ENCODE results near the gene FAM200A. TPM values are rescaled to one million over a fixed set of nuclear protein-coding genes. Genes with fewer than 3 reads are reported as not detected.

The FAM200A gene
- total RNA-seq, 1 experiment from 2014 or later: 4.7 TPM

DNA sequence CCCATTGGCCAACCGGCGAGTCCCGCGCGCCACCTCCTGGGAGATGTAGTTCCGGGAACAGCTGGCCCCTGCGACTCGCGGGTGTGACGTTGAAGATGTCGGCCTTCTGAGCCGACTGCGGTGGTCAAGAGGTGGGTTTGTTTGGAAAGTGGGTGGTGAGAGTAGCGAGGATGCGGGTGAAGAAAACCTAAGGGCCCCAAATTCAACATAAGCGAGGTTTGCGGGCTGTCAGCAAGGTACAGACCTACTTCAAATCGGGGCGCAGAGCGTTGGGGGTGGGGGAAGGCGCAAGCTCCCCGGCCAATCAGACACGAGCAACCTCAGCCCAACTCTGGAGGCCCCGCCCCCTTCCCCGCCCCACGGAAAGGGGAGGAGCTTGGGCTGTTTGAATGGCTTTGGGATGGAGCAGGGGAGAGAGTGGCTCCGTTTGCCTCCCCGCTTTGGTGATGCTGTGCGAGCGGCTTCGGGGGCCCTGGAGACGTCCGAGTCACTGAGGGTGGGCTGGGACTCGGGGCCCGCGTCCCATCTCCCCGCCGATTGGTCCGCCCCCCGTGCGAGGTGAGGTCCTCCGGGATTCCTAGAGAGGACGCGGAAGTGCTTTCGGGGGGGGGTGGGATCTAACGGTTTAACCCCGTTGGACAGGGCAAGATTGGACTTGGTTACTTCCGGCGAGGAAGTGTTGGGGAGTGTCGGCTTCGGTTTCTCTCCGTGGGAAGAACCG, 47.2 kb downstream of the FAM200A start, which contains the start of gene ZKSCAN5:
TSS of gene ZKSCAN5 (plus strand) at position 60 of the 721 bp plus-strand sequence. CDS start 1,383 bp downstream, outside the sequence.
- DNase-seq (ENCODE audit: low read depth, low spot score): peak; percentile 94
- POLR2A ChIA-PET: interaction anchor here (0.7 to 1.7 kb wide), 9 partner anchors 16 to 111 kb away, joined by 3 to 8 read pairs (median 5); partner anchors contain the start of genes BUD31, FAM200A, PDAP1 and ZNF655
- peak within 1 kb of the TSS; percentile 87 to 95 for H3K4me3 ChIP-seq (replicated peaks in 1 of 2; ENCODE audit: low read depth in 1 of 2, low read length in 2 of 2)
- CTCF ChIA-PET: interaction anchor here (1.0 kb wide), 1 partner anchor 21 kb away, joined by 5 read pairs; no protein-coding TSS in a partner anchor
- H3K79me2 ChIP-seq (ENCODE audit: insufficient read depth, low read length): peaks cover 30% of the 10 kb centered on the region
- peaks cover 11 to 23% of the 10 kb centered on the region in 2 experiments; a peak in 3 of 4 replicates for H3K4me1 ChIP-seq (ENCODE audit: control insufficient read depth in 1 of 2, insufficient read depth in 2 of 2, low read length in 2 of 2)
- RAD21 ChIA-PET (ENCODE audit: low non-redundant PET in 1 of 2, low total read pairs in 2 of 2, uncharacterized antibody in 2 of 2, unreplicated experiment in 2 of 2): no interaction called here
- H3K36me3 ChIP-seq (ENCODE audit: control insufficient read depth in 1 of 2, insufficient read depth in 2 of 2, low read length in 2 of 2): no peaks in the 10 kb centered on the region; a peak in 1 of 4 replicates
- H4K20me1 ChIP-seq (ENCODE audit: insufficient read depth): no peaks in the 10 kb centered on the region
- peak; percentile 81 for ATAC-seq
- intact Hi-C loops (cut with micrococcal nuclease): loop anchor here (2.0 to 5.0 kb wide), 2 partner anchors 48 to 113 kb away; partner anchors contain the start of genes FAM200A and ZSCAN25
- no peaks in the 10 kb centered on the region for H3K9me2 ChIP-seq (ENCODE audit: insufficient read depth)
- no peak within 1 kb of the TSS for H2AFZ ChIP-seq (ENCODE audit: low read depth, low read length, poor library complexity, severe bottlenecking)
- H3K27me3 ChIP-seq (ENCODE audit: insufficient read depth, low read length): no peaks in the 10 kb centered on the region
- no peaks in the 10 kb centered on the region for H3K9me3 ChIP-seq (ENCODE audit: control insufficient read depth in 1 of 2, insufficient read depth in 1 of 2, low read depth in 1 of 2, low read length in 2 of 2)
- peak within 1 kb of the TSS; percentile 68 for H3K9ac ChIP-seq (ENCODE audit: low read length)
- H3K27ac ChIP-seq (ENCODE audit: low read depth, low read length): peak within 1 kb of the TSS; percentile 82
- BruUV-seq (replicated peaks): no TSS peak
- peak within 1 kb of the TSS; percentile 92 for H3K4me2 ChIP-seq (ENCODE audit: low read length)
- TF ChIP-seq EZH2phosphoT487 (IDR thresholded peaks at IDR 0.05; ENCODE audit: borderline replicate concordance) (no peak), CEBPB (IDR thresholded peaks at IDR 0.05; ENCODE audit: low read depth) (no peak), YY1 (IDR thresholded peaks at IDR 0.05; ENCODE audit: extremely low read depth, insufficient replicate concordance, low read depth, low read length) (peak; percentile 51), EGR1 (IDR thresholded peaks at IDR 0.05; ENCODE audit: low read depth) (no peak), POLR2AphosphoS5 (IDR thresholded peaks at IDR 0.05; ENCODE audit: low read depth, low read length) (peak; percentile 96), TCF7L2 (IDR thresholded peaks at IDR 0.05; ENCODE audit: borderline replicate concordance, extremely low read depth, insufficient read depth, insufficient read length) (no peak), CBX3 (IDR thresholded peaks at IDR 0.05; ENCODE audit: low read depth) (no peak), JUND (IDR thresholded peaks at IDR 0.05) (no peak), ZNF274 (IDR thresholded peaks at IDR 0.05; ENCODE audit: low read depth, low read length) (no peak), RAD21 (IDR thresholded peaks at IDR 0.05; ENCODE audit: low read depth) (no peak), POLR2A (IDR thresholded peaks at IDR 0.05; ENCODE audit: borderline replicate concordance, extremely low read depth, insufficient read depth, insufficient read length) (peak; percentile 76), ZFX (IDR thresholded peaks at IDR 0.05) (no peak), EZH2 (IDR thresholded peaks at IDR 0.05) (no peak), SRF (IDR thresholded peaks at IDR 0.05; ENCODE audit: low read depth) (no peak), ELF1 (IDR thresholded peaks at IDR 0.05; ENCODE audit: borderline replicate concordance, low read depth) (no peak), FOSL1 (IDR thresholded peaks at IDR 0.05; ENCODE audit: low read depth) (no peak)
- TF ChIP-seq, protein P1, sequence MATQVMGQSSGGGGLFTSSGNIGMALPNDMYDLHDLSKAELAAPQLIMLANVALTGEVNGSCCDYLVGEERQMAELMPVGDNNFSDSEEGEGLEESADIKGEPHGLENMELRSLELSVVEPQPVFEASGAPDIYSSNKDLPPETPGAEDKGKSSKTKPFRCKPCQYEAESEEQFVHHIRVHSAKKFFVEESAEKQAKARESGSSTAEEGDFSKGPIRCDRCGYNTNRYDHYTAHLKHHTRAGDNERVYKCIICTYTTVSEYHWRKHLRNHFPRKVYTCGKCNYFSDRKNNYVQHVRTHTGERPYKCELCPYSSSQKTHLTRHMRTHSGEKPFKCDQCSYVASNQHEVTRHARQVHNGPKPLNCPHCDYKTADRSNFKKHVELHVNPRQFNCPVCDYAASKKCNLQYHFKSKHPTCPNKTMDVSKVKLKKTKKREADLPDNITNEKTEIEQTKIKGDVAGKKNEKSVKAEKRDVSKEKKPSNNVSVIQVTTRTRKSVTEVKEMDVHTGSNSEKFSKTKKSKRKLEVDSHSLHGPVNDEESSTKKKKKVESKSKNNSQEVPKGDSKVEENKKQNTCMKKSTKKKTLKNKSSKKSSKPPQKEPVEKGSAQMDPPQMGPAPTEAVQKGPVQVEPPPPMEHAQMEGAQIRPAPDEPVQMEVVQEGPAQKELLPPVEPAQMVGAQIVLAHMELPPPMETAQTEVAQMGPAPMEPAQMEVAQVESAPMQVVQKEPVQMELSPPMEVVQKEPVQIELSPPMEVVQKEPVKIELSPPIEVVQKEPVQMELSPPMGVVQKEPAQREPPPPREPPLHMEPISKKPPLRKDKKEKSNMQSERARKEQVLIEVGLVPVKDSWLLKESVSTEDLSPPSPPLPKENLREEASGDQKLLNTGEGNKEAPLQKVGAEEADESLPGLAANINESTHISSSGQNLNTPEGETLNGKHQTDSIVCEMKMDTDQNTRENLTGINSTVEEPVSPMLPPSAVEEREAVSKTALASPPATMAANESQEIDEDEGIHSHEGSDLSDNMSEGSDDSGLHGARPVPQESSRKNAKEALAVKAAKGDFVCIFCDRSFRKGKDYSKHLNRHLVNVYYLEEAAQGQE (IDR thresholded peaks at IDR 0.05; ENCODE audit: low read depth): no peak
- TF ChIP-seq, protein P2, sequence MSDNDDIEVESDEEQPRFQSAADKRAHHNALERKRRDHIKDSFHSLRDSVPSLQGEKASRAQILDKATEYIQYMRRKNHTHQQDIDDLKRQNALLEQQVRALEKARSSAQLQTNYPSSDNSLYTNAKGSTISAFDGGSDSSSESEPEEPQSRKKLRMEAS (IDR thresholded peaks at IDR 0.05): no peak
- TF ChIP-seq, protein P3, sequence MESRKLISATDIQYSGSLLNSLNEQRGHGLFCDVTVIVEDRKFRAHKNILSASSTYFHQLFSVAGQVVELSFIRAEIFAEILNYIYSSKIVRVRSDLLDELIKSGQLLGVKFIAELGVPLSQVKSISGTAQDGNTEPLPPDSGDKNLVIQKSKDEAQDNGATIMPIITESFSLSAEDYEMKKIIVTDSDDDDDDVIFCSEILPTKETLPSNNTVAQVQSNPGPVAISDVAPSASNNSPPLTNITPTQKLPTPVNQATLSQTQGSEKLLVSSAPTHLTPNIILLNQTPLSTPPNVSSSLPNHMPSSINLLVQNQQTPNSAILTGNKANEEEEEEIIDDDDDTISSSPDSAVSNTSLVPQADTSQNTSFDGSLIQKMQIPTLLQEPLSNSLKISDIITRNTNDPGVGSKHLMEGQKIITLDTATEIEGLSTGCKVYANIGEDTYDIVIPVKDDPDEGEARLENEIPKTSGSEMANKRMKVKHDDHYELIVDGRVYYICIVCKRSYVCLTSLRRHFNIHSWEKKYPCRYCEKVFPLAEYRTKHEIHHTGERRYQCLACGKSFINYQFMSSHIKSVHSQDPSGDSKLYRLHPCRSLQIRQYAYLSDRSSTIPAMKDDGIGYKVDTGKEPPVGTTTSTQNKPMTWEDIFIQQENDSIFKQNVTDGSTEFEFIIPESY (IDR thresholded peaks at IDR 0.05; ENCODE audit: extremely low read depth, insufficient replicate concordance, low read length): peak; percentile 89

All from HCT116 (cell line).